GM23338 (cell line): ENCODE measurements around the gene FGF23. TPM values are rescaled to one million over a fixed set of nuclear protein-coding genes. Genes with fewer than 3 reads are reported as not detected.

Experiments
- ATAC-seq: fragments of 200-7000 bp; cut with Tn5 transposase; 3 replicates; pipeline ENCODE4 v1.9.1; 2020
- DNase-seq: peaks from one replicate; pipeline ENCODE4 v3.0.0-alpha.2; 2015; ENCODE audit warnings: low spot score
- H2AFZ ChIP-seq: fragments of 200-600 bp; sonication (generic); 2 replicates; pipeline ENCODE4 v1.8.0; 2016; ENCODE audit warnings: antibody characterized with exemption, mild to moderate bottlenecking, moderate library complexity
- H3F3A ChIP-seq: fragments of 200-600 bp; sonication (generic); replicated peaks from 2 replicates; pipeline ENCODE4 v1.8.0; 2017; ENCODE audit warnings: antibody characterized with exemption, mixed run types, low read depth
- H3K27ac ChIP-seq: fragments of 200-600 bp; sonication (generic); 2 replicates; pipeline ENCODE4 v1.6.1; 2016; ENCODE audit warnings: low read depth
- H3K27me3 ChIP-seq: fragments of 200-600 bp; sonication (generic); 2 replicates; pipeline ENCODE4 v1.8.0; 2016; ENCODE audit warnings: mild to moderate bottlenecking, mixed run types, moderate library complexity; ENCODE audit not compliant: insufficient read depth
- H3K36me3 ChIP-seq: fragments of 200-600 bp; sonication (generic); 2 replicates; pipeline ENCODE4 v1.8.0; 2016; ENCODE audit warnings: mild to moderate bottlenecking; ENCODE audit not compliant: insufficient read depth
- H3K4me1 ChIP-seq: fragments of 200-600 bp; sonication (generic); 2 replicates; pipeline ENCODE4 v1.8.0; 2016; ENCODE audit warnings: mild to moderate bottlenecking, moderate library complexity; ENCODE audit not compliant: insufficient read depth
- H3K4me2 ChIP-seq: fragments of 200-600 bp; sonication (generic); 2 replicates; pipeline ENCODE4 v1.7.1; 2017; ENCODE audit warnings: mixed run types
- H3K4me3 ChIP-seq: fragments of 200-600 bp; sonication (generic); 2 replicates; pipeline ENCODE4 v1.6.1; 2016; ENCODE audit warnings: mixed run types
- H3K79me2 ChIP-seq: fragments of 200-600 bp; sonication (generic); replicated peaks from 2 replicates; pipeline ENCODE4 v1.8.0; 2017; ENCODE audit warnings: mild to moderate bottlenecking; ENCODE audit not compliant: insufficient read depth
- H3K9me2 ChIP-seq: fragments of 200-600 bp; sonication (generic); 2 replicates; pipeline ENCODE4 v1.8.0; 2017; ENCODE audit not compliant: insufficient read depth
- H4K20me1 ChIP-seq: fragments of 200-600 bp; sonication (generic); replicated peaks from 2 replicates; pipeline ENCODE4 v1.8.0; 2017; ENCODE audit warnings: mild to moderate bottlenecking; ENCODE audit not compliant: insufficient read depth
- H3K27ac Mint-ChIP-seq: 2 replicates; pipeline ENCODE4 v1.8.0; 2020; ENCODE audit warnings: inconsistent platforms, mild to moderate bottlenecking, moderate library complexity, mixed read lengths
- H3K27me3 Mint-ChIP-seq: 3 replicates; pipeline ENCODE4 v1.8.0; 2022; ENCODE audit warnings: low read depth, mild to moderate bottlenecking, moderate library complexity, mixed read lengths, inconsistent platforms; ENCODE audit not compliant: insufficient read depth, poor library complexity
- H3K36me3 Mint-ChIP-seq: 3 replicates; pipeline ENCODE4 v1.8.0; 2021; ENCODE audit warnings: low read depth, mild to moderate bottlenecking, inconsistent platforms, moderate library complexity, mixed read lengths
- H3K4me1 Mint-ChIP-seq: 3 replicates; pipeline ENCODE4 v1.8.0; 2020; ENCODE audit warnings: mild to moderate bottlenecking, inconsistent platforms, mixed read lengths
- H3K4me3 Mint-ChIP-seq: 3 replicates; pipeline ENCODE4 v1.8.0; 2021; ENCODE audit warnings: moderate library complexity, mild to moderate bottlenecking, inconsistent platforms, mixed read lengths
- H3K9me3 Mint-ChIP-seq: 3 replicates; pipeline ENCODE4 v1.8.0; 2020; ENCODE audit warnings: moderate library complexity, mild to moderate bottlenecking, inconsistent platforms, mixed read lengths
- CREB1 ChIP-seq: fragments of 250-450 bp; sonication (Bioruptor Pico); IDR thresholded peaks from 2 replicates; pipeline ENCODE4 v1.5.0; 2020; ENCODE audit warnings: low read depth, mild to moderate bottlenecking, moderate library complexity
- CTCF ChIP-seq, 2 experiments: fragments of 200-600 bp in 1 of 2; sonication (generic) in 1 of 2; conservative IDR thresholded peaks; 2 replicates each; pipeline versions ENCODE4 v1.5.1 to v1.6.1; 2016 to 2017; ENCODE audit warnings: antibody characterized with exemption in 2 of 2, low read depth in 2 of 2, mild to moderate bottlenecking in 2 of 2, moderate library complexity in 1 of 2
- ETS1 ChIP-seq: IDR thresholded peaks from 2 replicates; pipeline ENCODE4 v1.6.1; 2016; ENCODE audit warnings: antibody characterized with exemption
- EZH2 ChIP-seq: fragments of 200-600 bp; sonication (generic); IDR thresholded peaks from one replicate; pipeline ENCODE4 v1.8.0; 2017; ENCODE audit warnings: antibody characterized with exemption, mild to moderate bottlenecking, low read depth; ENCODE audit not compliant: unreplicated experiment
- EZH2phosphoT487 ChIP-seq: fragments of 200-600 bp; sonication (generic); IDR thresholded peaks from one replicate; pipeline ENCODE4 v1.8.1; 2018; ENCODE audit warnings: antibody characterized with exemption; ENCODE audit not compliant: unreplicated experiment
- JUNB ChIP-seq: IDR thresholded peaks from one replicate; pipeline ENCODE4 v1.6.1; 2016; ENCODE audit warnings: antibody characterized with exemption; ENCODE audit not compliant: unreplicated experiment
- NANOG ChIP-seq: IDR thresholded peaks from 2 replicates; pipeline ENCODE4 v1.6.1; 2016; ENCODE audit warnings: antibody characterized with exemption, borderline replicate concordance
- POLR2AphosphoS5 ChIP-seq: IDR thresholded peaks from 2 replicates; pipeline ENCODE4 v1.6.1; 2016; ENCODE audit warnings: antibody characterized with exemption, low read depth
- REST ChIP-seq: IDR thresholded peaks from one replicate; pipeline ENCODE4 v1.6.1; 2018; ENCODE audit warnings: antibody characterized with exemption; ENCODE audit not compliant: unreplicated experiment
- STAT1 ChIP-seq: IDR thresholded peaks from one replicate; pipeline ENCODE4 v1.6.1; 2016; ENCODE audit warnings: antibody characterized with exemption; ENCODE audit not compliant: unreplicated experiment
- ZNF114 ChIP-seq: fragments of 250-450 bp; sonication (Bioruptor Pico); IDR thresholded peaks from 2 replicates; pipeline ENCODE4 v1.5.0; 2020; ENCODE audit warnings: mild to moderate bottlenecking, moderate library complexity
- ZNF331 ChIP-seq: fragments of 250-450 bp; sonication (Bioruptor Pico); IDR thresholded peaks from 2 replicates; pipeline ENCODE4 v1.5.0; 2020; ENCODE audit warnings: low read depth, mild to moderate bottlenecking, moderate library complexity
- ZNF462 ChIP-seq: fragments of 250-450 bp; sonication (Bioruptor Pico); IDR thresholded peaks from 2 replicates; pipeline ENCODE4 v1.5.0; 2020; ENCODE audit warnings: mild to moderate bottlenecking, moderate library complexity
- polyA plus RNA-seq: library from polyadenylated mRNA; unstranded; fragments of >200 nt; fragmentation: Nextera tagmentation; extraction: Ambion mirVana; gene quantifications from 2 replicates; pipeline ENCODE4 v1.2.1, GENCODE V29; 2016
- total RNA-seq: library from RNA; depleted of rRNA; stranded (reverse); fragments of >200 nt; shearing (Covaris generic); gene quantifications from 2 replicates; pipeline ENCODE4 v1.2.3, GENCODE V29; 2014

Gene FGF23
- total and polyA plus RNA-seq, 2 experiments from 2014 or later: 0.44 to 0.56 TPM

- peaks cover 2% of the 10 kb centered on the region; the same call in 1 of the 2 replicates for H3K4me1 ChIP-seq
- no peak overlapping the region for H2AFZ ChIP-seq
- H3K36me3 ChIP-seq: no peaks in the 10 kb centered on the region
- no peaks in the 10 kb centered on the region for H3K27me3 ChIP-seq
- Mint-ChIP-seq H3K36me3 (peaks cover 6% of the 10 kb centered on the region; the same call in 1 of the 3 replicates), H3K4me1 (no peaks in the 10 kb centered on the region), H3K27ac (no peak overlapping the region), H3K4me3 (no peak overlapping the region), H3K27me3 (no peaks in the 10 kb centered on the region), H3K9me3 (peaks cover 15% of the 10 kb centered on the region)
- H3K4me2 ChIP-seq: no peak overlapping the region
- no peak overlapping the region for H3K4me3 ChIP-seq
- ATAC-seq (no peak), DNase-seq (no peak)
- no peaks in the 10 kb centered on the region for H3K79me2 ChIP-seq
- 0 out of 2 replicates have a peak, but pooled peaks cover 3% of the 10 kb centered on the region for H3K9me2 ChIP-seq
- H3K27ac ChIP-seq: no peak overlapping the region
- H3F3A ChIP-seq: no peaks in the 10 kb centered on the region
- no peak for TF ChIP-seq EZH2phosphoT487
- TF ChIP-seq ETS1: no peak
- no peak for TF ChIP-seq CREB1 (CRISPR knock-in tag)
- no peak for TF ChIP-seq NANOG
- no peak for TF ChIP-seq ZNF462 (CRISPR knock-in tag)
- TF ChIP-seq POLR2AphosphoS5: no peak
- no peak for TF ChIP-seq ZNF331 (CRISPR knock-in tag)
- TF ChIP-seq ZNF114 (CRISPR knock-in tag): no peak
- TF ChIP-seq CTCF (conservative IDR thresholded peaks at IDR 0.05; ENCODE audit: low read depth in 2 of 2): no peak
- TF ChIP-seq REST: no peak
- TF ChIP-seq EZH2: no peak
- no peak for TF ChIP-seq STAT1
- no peak for TF ChIP-seq JUNB
- H4K20me1 ChIP-seq: no peaks in the 10 kb centered on the region
Observed at GRCh38 chr12:4402996-4403395, 23.5 kb upstream of the FGF23 start.
